ENCODE results near the gene PTPRK. TPM values are rescaled to one million over a fixed set of nuclear protein-coding genes. Genes with fewer than 3 reads are reported as not detected.
"Not testable (repeated sequence)": the region's sequence is repeated elsewhere in the genome, so short reads cannot be mapped to it uniquely, and the experiment has no call there.

PTPRK gene
- total RNA-seq, 1 donor from 2014 or later: 1.9 TPM

- intact Hi-C loops (cut with micrococcal nuclease): no loop called here
These were observed 474.4 kb downstream of the PTPRK start for GRCh38 chr6:128046033-128046432.

- intact Hi-C loops (cut with micrococcal nuclease): no loop called here
These were observed 480.9 kb downstream of the PTPRK start for GRCh38 chr6:128039543-128039942.

DNA sequence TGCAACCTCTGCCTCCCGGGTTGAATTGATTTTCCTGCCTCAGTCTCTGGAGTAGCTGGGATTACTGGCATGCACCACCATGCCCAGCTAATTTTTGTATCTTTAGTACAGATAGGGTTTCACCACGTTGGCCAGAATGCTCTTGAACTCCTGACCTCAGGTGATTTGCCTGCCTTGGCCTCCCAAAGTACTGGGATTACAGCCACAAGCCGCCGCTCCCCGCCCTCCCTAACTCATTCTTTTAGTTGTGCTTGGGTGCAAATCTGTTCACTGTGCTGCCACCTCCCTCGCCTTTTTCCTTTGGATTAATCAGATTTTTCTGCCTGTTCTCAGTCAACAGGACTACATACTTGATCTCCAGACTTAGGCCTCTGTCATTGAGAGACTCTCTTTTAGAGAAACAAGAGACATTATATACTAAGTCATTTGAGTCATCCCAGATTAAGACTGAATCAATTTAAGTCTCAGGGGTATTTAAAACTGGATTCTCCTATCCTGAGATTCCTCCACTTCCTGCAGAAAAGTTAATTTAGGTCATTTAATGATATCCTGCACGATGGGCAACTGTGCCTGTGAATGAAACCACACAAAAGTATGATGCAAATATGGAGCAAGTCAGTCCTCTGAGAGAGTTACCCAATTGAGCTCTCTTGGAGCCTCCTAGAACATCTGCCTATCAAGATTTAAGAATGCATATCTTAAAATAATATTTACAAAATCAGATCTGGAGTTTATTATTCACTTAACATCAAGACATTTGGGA is 483.4 kb downstream of the PTPRK start:
- intact Hi-C loops (cut with micrococcal nuclease): no loop called here

- intact Hi-C loops (cut with micrococcal nuclease): no loop called here
These were observed 487.2 kb downstream of the PTPRK start for GRCh38 chr6:128033156-128033555.

GRCh38 chr6:128032042-128032441 is 488.4 kb downstream of the PTPRK start:
- intact Hi-C loops (cut with micrococcal nuclease): no loop called here

GRCh38 chr6:128029826-128030225 is 490.6 kb downstream of the PTPRK start:
- intact Hi-C loops (cut with micrococcal nuclease): no loop called here

GRCh38 chr6:128028183-128028582 is 492.2 kb downstream of the PTPRK start:
- intact Hi-C loops (cut with micrococcal nuclease): no loop called here

- intact Hi-C loops (cut with micrococcal nuclease): no loop called here
These were observed 494.9 kb downstream of the PTPRK start for GRCh38 chr6:128025478-128025877.

DNA sequence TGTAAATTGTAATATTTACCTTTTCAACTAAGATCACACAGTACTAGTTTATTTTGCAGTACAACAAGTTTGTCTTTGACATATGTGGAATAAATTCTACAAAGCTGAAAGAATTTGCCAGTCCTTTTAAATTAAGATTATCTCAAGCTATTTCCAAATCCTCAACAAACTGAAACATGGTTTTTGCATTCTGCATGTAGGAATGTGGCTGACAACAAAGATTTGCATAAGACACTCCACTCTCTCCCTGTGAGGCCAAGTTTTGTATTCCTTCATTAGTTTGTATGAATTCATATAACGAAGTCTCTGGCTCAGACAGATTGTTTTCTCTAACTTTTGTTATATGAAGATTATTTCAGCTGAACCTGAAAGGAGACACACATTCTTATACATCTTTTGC is 495.4 kb downstream of the PTPRK start:
- intact Hi-C loops (cut with micrococcal nuclease): no loop called here

DNA sequence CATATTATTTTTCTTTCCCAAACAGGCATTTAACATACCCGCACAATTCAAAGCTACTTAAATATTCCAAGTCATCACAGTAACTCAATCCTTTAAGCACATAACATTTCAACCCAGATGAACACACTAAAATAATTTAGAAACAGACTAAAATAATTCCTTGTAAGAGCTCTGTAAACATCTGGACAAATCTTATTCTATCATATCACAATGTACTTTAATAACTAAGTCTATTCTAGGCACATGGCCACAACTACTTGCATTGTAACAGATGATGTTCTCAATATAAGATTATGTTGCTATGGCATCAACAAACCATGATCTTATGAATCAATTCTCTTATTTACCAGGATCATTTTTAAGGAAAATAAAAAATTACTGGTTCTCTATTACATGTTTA is 496.4 kb downstream of the PTPRK start:
- intact Hi-C loops (cut with micrococcal nuclease): no loop called here

DNA sequence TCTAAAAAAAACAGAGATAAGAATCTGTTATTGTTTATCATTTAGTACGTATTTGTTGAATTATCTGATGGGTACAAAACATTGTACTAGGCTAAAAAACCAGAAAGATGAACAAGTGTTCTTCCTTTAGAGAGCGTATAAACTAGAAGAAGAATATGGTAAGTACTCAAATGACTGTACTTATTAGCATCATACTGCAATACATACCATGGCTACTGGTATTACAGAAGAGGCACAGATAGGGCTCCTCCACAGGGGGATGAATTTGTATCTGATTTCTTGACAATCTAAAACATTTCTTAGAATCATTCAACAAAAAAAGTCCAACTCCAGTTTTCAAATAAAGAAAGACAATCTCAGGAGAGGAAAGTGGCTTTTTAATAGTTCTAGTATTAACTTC is 501.6 kb downstream of the PTPRK start:
- intact Hi-C loops (cut with micrococcal nuclease): no loop called here

DNA sequence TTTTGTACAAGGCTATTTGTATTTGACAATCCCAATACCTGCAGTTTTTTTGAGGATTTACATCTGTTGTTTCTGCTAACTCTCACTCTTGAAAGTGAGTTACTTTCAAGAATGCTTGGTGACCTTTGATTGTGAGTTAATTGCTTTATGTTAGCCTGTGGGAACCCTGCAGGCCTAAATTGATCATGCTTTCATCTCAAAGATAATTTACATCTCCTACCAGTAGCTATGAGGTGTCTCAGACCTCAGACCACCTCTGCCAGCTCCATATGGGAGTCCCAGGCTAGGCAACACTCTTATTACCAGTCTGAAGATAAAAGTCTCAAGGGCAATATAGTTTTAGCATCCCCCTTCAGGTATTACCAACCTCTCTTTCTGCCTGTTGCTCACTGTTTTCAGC is 503.1 kb downstream of the PTPRK start:
- intact Hi-C loops (cut with micrococcal nuclease): no loop called here

DNA sequence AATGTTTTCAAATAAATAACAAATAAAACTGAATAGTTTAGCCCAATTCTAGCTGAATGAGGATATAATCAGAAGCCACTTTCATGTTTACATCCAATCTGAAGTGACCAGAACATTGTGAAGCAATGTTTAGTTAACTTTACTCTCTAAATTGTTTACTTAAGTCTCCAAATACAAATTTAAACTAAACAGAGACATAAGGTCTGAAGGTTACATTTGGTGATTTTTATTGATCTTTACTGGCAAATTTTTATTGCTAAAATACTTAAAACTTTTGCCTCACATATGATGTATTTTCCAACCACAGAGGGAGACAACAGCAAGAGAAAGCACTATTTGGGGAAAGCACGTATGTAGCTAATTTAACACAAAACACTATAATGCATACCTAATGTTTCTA is 512.7 kb downstream of the PTPRK start:
- intact Hi-C loops (cut with micrococcal nuclease): no loop called here

DNA sequence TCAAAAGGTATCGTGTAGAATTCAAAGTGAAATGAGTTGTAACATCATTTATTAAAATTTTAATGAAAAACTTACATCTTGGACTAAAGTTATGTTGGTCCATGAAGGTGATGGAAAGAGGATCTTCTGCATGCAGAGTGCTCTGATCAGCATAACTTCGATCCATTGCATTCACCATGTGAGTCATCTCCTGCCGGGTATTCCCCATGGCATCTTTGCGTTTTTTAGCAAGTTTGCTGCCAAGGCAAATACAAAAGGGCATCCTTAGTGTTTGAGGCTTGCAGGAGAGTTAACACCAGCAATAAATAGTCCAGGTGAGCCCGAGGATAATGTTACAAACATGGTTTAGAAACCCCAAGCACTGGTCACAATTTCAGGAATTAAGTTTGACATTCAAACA is 515.4 kb downstream of the PTPRK start:
- intact Hi-C loops (cut with micrococcal nuclease): no loop called here

DNA sequence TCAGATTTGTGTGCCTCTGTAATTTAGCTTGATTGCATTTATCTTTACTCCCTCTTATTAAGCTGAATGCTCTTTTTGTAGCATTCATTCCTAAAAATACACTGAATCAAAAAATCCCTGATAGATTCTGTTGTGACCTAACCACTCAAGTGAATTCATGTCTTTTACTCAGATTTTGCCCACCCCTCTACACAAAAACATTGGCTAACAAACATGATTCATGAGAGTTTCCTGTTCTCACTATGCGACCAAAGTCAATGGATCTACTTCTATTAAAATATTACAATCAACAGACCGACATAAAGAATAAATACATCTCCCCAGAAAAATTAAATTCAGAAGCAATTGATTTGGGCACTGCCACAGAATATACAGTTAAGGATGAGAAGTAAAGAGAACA is 520.0 kb downstream of the PTPRK start:
- intact Hi-C loops (cut with micrococcal nuclease): no loop called here

DNA sequence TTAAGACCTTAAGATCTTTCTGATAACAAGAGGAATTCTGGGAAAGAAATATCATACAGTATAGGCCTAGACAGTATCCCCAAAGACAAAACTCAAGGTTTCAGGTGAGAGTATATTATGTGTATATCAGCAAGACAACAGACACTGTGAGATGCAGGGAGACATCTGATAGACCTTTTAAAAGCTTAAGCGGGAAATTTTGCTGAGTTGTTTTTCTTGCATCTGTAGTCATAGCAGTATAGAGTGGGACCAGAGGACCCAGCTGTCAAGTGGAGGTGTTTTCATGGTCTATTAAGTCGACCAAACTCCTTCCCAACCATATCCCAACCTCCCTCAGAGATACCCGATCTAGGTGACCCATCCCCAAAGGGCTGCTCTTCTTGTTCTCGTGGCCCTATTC is 521.4 kb downstream of the PTPRK start:
- intact Hi-C loops (cut with micrococcal nuclease): no loop called here

GRCh38 chr6:127997496-127998164 is 522.8 kb downstream of the PTPRK start:
- intact Hi-C loops (cut with micrococcal nuclease): no loop called here

DNA sequence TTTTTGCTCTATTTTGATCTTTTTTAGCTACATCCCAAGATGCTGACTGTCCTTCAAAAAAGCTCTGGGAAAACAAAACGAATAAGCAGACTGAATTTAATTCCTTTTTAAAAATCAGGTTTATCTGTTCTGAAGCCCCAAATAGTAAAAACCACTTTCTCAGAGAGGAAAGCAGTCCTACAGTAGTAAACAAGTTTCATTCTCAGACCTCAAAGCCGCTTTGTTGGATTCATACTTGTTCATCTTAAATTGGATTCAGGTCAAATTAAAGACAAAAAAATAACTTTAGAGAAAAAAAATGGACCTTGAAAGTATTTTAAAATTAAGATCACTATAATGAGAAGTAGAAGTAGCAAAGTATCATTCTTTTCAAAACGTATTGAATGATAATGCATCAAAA is 523.5 kb downstream of the PTPRK start:
- intact Hi-C loops (cut with micrococcal nuclease): no loop called here

GRCh38 chr6:127992144-127992543 is 528.3 kb downstream of the PTPRK start:
- intact Hi-C loops (cut with micrococcal nuclease): no loop called here

DNA sequence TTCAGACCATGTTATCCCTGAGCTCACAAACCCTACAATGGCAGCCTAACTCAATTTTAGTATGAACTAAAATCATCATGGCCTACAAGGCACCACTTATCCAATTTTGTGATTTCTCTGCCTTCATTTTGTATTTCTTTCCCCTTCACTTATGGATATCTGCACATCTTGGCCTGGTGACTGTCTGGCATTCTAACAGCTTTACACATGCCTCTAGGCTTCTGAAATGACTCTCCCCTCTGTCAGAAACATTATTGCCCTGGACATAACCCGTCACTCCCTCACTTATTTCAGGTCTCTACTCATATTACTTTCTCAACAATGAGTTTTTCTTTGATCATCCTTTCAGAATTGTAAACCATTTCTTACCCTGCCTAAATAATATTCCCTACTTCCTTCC is 530.3 kb downstream of the PTPRK start:
- intact Hi-C loops (cut with micrococcal nuclease): no loop called here

DNA sequence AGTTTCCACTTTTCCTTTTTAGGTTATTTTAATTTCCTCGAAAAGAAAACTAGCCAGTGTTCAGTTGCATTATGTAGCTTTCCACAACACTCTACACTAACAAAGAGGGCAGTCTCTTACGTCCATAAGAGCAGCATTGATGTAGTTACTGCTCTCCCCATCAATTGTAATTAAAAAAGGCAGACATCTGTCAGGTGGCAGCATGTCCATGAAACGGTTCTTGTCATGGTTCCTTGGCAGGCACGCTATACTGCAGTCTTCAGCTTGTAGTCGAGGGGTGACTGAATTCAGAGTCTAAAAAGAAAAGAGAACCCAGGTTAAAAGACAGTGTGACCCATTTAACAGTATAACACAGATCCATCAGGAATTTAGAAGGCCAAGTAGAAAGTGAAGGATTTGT is 539.4 kb downstream of the PTPRK start:
- intact Hi-C loops (cut with micrococcal nuclease): no loop called here

GRCh38 chr6:127978185-127978584 is 542.2 kb downstream of the PTPRK start:
- intact Hi-C loops (cut with micrococcal nuclease): not testable (repeated sequence)

DNA sequence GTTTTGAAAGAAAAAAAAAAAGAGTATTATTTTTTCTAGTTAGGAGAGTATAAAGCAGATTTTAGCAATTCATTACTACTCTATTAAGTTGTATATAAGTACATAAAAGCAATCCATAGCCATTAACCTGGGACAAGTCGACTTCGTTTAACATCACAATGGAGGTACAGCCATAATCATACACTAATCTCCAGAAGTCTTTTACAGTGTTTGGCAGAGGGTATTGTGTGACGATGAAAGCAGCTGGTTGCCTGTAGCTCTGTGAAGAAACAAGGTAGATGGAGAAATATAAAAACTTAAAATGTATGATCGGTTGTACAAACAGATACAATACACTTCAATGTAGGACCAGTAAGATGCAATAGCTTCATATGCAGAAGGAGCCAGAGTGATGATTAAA is 543.6 kb downstream of the PTPRK start:
- intact Hi-C loops (cut with micrococcal nuclease): no loop called here
